NCI-H748 (cell line): ENCODE data around the gene LRFN5.

Experiments used
- DNase-seq: peaks from one replicate; lab custom pipeline; 2025; ENCODE audit not compliant: unreplicated experiment; lab: John Stamatoyannopoulos, UW

LRFN5 gene

GRCh38 chr14:41766772-41767171 lies 160.1 kb downstream of the LRFN5 start:
- DNase-seq: no peak

- no peak for DNase-seq
These were observed 167.0 kb downstream of the LRFN5 start for GRCh38 chr14:41773536-41774279.

GRCh38 chr14:41782511-41782910 lies 175.8 kb downstream of the LRFN5 start:
- DNase-seq: no peak

- no peak for DNase-seq
These were observed 176.7 kb downstream of the LRFN5 start for GRCh38 chr14:41783403-41783802.

- peak; percentile 93 for DNase-seq
These were observed 179.0 kb downstream of the LRFN5 start for GRCh38 chr14:41785696-41786095.

GRCh38 chr14:41799817-41800216 lies 193.1 kb downstream of the LRFN5 start:
- DNase-seq: no peak

GRCh38 chr14:41805633-41806032 lies 199.0 kb downstream of the LRFN5 start:
- DNase-seq: no peak

GRCh38 chr14:41806366-41806975 lies 199.8 kb downstream of the LRFN5 start:
- DNase-seq: no peak

GRCh38 chr14:41810362-41810761 lies 203.7 kb downstream of the LRFN5 start:
- DNase-seq: no peak

GRCh38 chr14:41817626-41818025 lies 210.9 kb downstream of the LRFN5 start:
- no peak for DNase-seq

- no peak for DNase-seq
These were observed 217.8 kb downstream of the LRFN5 start for GRCh38 chr14:41824441-41824840.

- DNase-seq: no peak
These were observed 218.9 kb downstream of the LRFN5 start for GRCh38 chr14:41825622-41826021.

- peak; percentile 12 for DNase-seq
These were observed 224.2 kb downstream of the LRFN5 start for GRCh38 chr14:41830714-41831406.

GRCh38 chr14:41839661-41840060 lies 233.0 kb downstream of the LRFN5 start:
- DNase-seq: no peak

GRCh38 chr14:41859336-41859735 lies 252.7 kb downstream of the LRFN5 start:
- no peak for DNase-seq

- DNase-seq: no peak
These were observed 253.9 kb downstream of the LRFN5 start for GRCh38 chr14:41860586-41860985.

GRCh38 chr14:41865894-41866293 lies 259.2 kb downstream of the LRFN5 start:
- no peak for DNase-seq

GRCh38 chr14:41868396-41868795 lies 261.7 kb downstream of the LRFN5 start:
- no peak for DNase-seq

- no peak for DNase-seq
These were observed 266.4 kb downstream of the LRFN5 start for GRCh38 chr14:41872931-41873685.

- peak; percentile 9 for DNase-seq
These were observed 267.1 kb downstream of the LRFN5 start for GRCh38 chr14:41873686-41874317.

- DNase-seq: no peak
These were observed 268.4 kb downstream of the LRFN5 start for GRCh38 chr14:41875116-41875515.
